Erythroblast (primary cell): Measurements from ENCODE around the gene GC.
"Not testable (repeated sequence)": the region's sequence is repeated elsewhere in the genome, so short reads cannot be mapped to it uniquely, and the experiment has no call there.

Experiments used
- GATA1 ChIP-seq: IDR thresholded peaks from 2 replicates; pipeline ENCODE4 v1.6.1; 2011; ENCODE audit warnings: low read depth, mild to moderate bottlenecking, control low read depth, low read length, moderate library complexity
- POLR2A ChIP-seq: IDR thresholded peaks from 2 replicates; pipeline ENCODE4 v1.6.1; 2011; ENCODE audit warnings: mild to moderate bottlenecking, low read length

DNA sequence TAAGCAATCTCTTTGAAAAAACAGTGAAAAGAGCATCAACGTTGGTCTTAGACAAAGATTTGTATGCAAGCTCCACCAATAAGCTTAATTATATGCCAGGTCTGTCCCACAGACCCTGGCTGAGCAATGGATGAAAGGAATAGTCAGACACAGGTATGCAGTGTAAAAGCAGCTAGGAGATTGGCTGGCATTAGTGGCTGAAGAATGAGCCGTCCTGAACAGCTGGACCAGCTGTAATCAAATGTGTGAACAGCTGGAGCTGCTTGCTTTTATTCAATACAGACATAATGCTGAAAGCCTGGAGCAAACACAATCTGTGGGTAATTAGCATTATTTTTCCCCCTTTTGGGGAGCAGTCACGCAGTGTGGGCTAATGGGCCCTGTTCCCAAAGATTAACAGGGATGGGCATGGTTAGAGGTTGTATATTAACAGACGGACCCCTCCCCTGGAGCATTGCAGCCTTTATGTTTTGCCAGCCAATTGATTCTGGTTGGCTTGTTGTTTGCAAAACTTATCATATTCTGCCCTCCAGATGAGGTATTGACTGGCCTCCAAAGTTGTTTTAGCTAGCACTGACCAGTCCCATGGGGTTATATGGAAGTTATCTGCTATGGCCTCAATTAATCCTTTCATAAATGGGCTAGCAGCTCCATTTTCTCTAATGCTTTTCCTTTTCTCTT lies 20.3 kb upstream of the GC start:
- not testable (repeated sequence) for TF ChIP-seq POLR2A, GATA1
